HG03039 (cell line): ENCODE results near the gene ECT2.
"Not testable (repeated sequence)": the region's sequence is repeated elsewhere in the genome, so short reads cannot be mapped to it uniquely, and the experiment has no call there.

ENCODE experiments used
- ATAC-seq: cut with Tn5 transposase; IDR thresholded peaks from one replicate; pipeline ENCODE4 v1.9.1; 2021; ENCODE audit warnings: mild to moderate bottlenecking, moderate library complexity; ENCODE audit not compliant: unreplicated experiment

Gene ECT2

DNA sequence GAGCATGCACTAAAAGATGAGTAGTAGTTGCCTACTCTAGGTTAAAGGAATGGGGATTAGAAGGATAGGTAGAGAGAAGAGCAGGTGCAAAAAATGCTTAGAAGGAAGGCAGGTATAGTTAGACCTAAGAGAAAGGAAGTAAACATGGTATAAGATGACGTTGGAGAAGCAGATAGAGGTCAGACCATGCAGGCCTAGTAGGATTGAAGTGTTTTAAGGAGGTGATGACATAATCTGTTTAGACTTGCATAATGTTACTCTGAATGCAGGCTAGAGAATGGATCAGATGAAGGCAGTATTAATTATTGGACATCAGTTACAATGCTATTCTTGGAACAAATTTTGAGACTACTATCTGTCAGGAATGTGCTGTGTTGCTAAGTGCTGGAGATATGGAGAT lies 11.1 kb upstream of the ECT2 start:
- ATAC-seq, result no peak

DNA sequence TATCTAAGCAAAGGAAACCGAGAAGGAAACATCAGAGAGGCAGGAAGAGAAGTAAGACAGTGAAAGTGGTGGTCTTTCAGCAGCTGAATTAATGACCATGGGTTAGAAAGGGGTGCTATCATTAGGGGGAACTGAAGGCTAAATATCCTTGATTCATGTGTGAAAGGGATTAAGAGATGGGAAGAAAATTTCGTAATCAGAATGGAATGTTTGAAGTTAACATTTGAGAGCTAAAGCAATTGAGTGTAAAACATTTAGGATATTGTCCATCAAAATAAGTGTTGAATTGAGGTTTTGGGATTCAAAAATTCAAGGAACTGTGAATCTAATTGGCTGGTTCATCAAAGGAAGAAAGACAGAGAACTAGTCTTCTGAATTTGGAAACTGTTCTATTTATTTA lies 4.1 kb upstream of the ECT2 start:
- ATAC-seq, result no peak

DNA sequence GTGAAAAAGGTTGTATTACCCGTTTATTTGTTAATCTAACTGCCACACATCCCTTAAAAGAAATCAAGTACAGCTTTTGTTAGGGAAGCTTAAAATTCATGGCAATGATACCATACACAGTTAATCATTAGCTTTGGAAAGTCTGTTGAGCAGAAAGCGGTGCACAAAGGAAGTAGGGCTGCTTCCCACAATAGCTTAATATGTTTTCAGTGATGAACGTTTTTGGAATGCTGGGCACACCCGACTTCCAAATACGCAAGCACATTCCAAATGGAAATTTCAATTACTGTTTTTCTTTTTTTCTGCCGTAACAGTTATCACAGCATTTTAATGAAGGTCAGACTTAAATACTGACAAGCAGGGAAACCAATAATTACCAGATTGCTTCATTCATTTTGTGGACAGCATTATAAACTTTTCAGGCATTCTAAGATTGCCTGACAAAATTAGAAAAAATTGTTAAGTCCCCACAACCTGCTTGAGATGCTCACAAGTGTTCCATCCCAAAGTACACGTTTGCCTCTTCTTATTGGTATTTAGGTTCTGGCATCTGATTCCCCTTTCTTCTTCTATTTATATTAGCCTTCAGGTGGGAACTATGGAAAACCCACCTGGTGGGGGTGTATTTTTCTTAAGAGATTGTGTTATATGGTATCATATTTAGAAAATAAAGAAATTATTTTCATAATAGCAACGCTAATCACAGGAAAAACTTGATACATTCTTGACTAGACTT lies 1.1 kb upstream of the ECT2 start:
- no peak for ATAC-seq

DNA sequence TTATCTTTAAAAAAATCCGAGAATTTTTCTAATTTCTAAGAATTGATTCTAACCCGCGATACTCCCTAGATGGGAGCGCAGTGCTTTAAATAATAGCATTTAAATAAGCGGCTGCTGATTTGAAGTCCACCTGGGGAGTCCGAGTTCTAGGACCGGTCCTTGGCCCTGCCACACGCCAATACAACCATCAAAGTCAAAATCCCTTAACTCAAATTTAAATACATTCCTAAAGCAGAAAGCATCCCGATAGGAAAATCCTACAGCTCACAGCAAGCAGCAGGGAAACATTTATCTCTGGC lies 508 bp upstream of the ECT2 start:
- ATAC-seq, result no peak

DNA sequence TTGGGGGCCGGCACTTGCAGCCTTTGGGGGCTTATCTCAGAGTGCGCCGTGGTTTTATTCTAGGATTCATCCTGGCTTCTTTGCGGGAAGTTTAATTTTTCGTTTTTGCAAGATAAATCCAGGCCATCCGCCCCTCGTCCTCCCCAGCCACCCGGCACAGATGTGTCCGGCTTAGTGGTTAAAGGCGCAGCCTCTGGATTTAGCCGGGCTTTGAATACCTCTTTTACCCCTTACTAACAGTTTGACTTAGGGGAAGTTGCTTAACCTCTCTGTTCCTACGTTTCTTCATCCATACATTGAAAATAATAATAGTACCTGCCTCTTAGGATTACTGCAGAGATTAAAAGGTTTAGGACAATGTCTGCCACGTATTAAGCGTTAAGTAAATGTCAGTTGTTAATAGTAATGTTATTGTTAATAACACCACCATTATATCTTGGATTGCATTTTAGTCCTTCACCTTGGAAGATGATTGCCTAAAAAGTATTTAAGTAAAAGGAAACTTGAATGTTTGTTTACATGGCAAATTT lies 714 bp downstream of the ECT2 start:
- peak; percentile 4 for ATAC-seq

DNA sequence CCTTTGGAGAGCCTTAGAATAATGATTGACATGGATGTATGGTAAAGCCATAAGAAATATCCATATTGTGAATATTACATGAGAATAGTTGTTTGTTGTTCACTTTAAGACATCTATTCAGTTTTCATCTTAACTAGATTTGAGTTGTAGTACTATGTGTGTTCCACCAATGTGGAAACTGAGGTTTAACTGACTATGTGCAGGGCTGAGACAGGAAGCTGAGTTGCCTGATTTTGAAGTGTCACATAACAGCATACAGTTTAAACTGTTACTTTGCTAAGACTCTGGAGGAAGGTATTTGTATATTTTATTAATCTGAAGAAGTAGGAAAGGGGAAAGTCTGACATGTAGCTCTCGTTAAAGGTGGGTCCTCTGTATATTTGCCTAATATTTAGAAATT lies 2.1 kb downstream of the ECT2 start:
- no peak for ATAC-seq

DNA sequence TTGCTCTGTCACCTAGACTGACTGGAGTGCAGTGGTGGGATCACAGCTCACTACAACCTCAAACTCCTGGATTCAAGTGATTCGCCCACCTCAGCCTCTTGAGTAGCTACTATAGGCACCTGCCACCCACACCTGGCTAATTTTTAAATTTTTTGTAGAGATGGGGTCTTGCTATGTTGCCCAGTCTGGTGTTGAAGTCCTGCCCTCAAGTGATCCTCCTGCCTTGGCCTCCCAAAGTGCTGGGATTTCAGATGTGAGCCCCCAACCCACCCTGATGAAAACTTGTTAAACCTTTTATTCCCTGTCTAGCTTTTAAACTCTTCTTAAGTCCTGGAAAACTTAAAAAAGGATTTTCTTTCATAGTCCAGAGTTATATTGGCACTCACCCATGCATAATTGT lies 2.6 kb downstream of the ECT2 start:
- ATAC-seq, result no peak

DNA sequence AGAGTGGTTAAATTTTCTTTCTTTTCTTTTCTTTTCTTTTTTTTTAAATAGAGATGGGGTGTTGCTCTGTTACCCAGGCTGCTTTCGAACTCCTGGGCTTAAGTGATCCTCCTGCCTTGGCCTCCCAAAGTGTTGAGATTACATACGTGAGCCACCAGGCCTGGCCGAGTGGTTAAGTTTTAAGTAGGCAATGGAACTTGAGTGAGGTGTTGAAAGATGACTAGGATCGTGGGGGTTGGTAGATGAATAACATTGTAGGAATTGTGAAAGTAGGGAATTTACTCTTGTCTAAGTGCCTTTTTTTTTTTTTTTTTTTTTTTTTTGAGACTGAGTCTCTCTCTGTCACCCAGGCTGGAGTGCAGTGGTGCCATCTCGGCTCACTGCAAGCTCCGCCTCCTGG lies 9.9 kb downstream of the ECT2 start:
- not testable (repeated sequence) for ATAC-seq

DNA sequence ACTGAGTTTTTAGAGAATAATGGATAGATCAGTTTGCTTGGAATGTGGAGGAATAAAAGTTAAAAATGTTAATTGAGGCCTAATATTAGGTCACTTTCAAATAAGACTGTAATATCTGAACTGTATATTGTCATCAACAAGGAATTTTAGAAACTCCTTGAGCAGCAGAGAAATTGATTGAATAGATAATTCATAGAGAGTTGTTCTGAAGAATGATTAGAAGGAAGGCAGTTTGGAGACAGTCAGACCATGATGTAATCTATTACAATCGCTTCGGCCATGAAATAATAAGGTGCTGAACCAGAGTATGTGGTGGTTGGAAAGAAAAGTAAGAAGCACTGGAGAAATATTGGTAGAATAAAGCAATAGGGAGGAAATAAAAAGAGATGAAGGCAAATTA lies 15.7 kb downstream of the ECT2 start:
- ATAC-seq, result no peak

DNA sequence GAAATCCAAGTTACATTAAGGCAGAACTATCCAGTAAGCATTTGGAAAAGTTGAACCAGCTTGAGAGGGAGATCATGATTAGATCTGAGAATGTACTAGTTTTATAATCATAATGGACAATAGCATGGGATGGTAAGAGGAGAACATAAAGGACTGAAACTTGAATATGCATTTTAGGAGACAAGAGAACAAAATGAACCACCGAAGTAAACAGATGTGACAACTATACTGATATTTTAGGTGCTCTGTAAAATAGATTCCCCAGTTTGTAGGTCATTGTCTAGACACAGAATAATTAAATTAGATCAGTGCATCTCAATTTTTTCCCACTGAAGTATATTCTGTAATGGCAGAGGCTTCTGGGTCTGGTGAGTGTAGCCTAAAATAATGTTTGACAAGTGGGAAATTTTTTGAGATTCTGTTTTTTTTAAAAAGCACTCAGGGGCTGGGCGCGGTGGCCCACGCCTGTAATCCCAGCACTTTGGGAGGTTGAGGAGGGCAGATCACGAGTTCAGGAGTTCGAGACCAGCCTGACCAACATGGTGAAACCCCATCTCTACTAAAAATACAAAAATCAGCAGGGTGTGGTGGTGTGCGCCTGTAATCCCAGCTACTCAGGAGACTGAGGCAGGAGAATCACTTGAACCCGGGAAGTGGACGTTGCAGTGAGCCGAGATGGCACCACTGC lies 16.3 kb downstream of the ECT2 start:
- ATAC-seq, result no peak

DNA sequence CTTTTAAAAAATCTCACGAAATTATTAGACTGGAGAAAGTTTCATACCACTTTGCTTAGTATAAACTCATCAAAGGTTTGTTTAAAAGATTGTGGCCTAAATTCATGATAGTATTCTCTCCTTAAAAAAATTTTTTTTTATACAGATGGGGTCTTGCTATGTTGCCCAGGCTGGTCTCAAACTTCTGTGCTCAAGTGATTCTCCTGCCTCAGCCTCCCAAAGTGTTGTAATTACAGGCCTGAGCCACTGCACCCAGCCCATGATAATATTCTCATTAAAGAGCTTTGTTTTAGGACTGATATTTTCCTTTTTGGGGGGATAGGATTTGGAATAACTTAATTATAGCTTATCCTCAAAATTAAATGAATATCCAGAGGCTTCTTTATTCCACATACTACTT lies 19.9 kb downstream of the ECT2 start:
- no peak for ATAC-seq

DNA sequence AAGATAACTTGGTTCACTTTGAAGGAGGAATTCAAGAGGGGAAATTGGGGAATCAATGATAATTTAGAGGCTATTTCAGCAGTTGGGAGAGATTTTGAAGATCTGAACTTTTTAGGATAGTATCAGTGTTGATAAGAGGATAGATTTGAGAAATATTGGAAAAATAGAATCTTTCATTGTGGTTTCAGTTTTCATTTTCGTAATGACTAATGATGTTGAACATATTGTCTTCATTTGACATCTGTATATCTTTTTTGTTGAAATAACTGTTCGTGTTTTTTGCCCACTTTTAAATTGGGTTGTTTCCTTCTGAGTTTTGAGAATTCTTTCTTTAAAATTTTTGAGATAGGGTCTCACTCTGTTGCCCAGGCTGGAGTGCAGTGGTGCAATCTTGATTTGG lies 21.1 kb downstream of the ECT2 start:
- no peak for ATAC-seq

DNA sequence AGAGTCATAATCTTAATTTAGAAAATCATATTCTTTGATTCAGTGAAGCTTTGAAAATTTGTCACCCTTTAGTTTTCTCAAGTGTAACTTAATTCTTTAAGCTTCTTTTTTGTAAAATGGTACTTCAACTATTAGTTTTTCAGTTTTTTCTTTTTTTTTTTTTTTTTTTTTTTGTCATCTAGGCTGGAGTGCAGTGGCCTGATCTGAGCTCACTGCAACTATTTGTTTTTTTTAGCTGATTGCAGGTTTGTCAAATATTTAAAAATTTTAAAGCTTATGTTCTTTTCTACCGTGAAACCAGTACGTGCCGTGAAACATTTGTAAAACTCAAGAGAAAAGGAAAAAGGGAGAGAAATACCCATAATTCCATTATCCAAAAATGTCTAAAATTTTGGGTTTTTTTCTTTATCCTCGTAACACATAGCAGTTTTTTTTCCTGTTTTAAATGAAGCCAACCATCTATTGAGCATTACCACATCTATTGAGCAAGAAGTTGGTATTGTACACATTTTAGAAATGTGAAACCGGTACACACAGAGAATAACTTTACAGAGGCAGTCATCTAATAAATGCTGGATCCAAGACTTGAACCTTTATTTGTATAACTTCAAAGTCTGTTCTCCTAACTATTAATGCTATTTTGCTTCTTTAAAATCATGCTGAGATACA lies 25.7 kb downstream of the ECT2 start:
- no peak for ATAC-seq

DNA sequence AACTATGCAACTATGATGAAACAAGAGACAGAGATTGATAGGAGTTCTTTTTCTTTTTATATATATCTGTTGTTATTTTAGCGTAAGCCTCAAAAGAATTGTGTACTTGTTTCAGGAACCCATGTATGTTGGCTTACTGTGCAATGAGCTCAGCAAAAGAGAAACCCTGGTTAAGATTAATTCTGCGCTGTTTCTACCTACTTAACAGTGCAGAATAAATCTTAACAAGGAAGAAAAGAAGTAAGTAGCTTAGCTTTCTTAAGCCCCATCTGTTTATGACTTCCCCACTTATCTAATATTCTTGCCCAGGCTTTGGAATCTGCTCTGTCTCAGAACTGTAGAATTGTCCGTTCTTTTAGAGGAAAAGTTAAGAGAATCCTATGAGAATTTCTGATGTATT lies 27.4 kb downstream of the ECT2 start:
- no peak for ATAC-seq

DNA sequence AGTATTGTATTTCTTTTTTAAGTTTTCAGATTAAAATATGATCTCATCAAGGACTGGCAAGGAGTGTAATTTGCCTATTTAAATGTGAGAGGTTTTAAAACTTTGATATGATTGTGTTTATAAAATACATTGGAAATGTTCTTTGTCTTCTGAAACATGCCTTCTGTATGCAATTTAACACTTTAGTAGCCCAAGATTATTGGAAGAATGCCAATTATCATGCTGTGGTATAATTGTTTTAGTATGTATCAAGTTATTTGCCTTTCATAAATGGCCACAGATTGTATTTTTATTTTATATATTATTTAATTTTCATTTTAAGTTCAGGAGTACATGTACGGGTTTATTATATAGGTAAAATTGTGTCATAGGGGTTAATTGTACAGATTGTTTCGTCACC lies 31.7 kb downstream of the ECT2 start:
- ATAC-seq, result no peak

DNA sequence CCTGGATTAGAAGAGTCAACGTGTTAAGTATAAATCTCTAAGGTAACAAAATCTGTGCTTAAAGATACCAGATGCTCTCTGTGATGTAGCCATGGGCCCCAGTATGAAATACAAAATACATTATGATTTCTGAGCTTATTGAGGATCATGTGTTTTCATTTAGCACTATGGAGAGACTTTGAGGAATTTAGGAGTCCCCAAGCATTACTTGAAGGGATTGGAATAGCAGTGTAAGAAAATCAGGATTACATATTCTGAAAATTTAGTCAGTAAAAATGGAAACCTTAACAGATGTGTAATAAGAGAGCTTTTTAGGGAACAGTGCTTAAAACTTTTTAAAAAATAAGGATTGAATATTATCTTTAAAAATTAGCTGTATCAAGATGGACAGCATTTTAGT lies 35.5 kb downstream of the ECT2 start:
- no peak for ATAC-seq

DNA sequence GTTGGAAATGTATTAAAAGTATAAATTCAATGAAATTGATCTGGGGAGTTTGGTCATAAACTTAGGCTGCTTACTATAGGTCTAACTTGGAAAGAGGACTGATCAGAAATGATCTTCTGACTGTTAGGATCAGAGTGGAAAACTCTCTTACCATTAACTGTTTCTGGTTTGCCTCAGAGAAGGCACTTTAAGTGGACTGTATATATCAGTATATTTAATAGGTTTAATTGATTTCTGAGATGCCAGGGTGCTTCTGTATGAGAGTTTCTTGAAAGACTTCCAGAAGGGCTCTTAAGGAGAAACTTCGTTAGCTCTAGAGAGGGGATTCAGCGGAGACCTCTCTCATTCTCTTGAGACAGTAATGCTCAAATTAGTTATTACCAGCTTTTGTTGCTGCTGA lies 36.5 kb downstream of the ECT2 start:
- no peak for ATAC-seq

DNA sequence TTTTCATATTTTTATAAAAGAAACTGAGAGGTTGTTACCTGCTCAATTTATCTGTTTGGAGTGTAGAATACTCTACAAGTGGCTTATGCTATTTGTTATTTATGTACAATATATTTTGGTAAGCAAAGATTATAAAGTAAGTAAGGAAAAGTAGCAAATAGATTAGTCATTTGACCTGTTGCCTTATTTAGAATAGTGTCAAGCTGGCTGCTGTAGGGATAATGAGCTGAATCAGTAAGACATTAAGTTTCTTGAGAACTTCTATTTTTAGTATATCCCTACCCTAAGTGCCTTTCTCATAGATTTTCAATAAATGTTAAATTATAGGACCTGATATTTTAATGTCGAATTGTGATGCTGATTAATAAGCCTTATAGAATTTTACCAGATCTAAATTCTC lies 37.2 kb downstream of the ECT2 start:
- ATAC-seq, result no peak

DNA sequence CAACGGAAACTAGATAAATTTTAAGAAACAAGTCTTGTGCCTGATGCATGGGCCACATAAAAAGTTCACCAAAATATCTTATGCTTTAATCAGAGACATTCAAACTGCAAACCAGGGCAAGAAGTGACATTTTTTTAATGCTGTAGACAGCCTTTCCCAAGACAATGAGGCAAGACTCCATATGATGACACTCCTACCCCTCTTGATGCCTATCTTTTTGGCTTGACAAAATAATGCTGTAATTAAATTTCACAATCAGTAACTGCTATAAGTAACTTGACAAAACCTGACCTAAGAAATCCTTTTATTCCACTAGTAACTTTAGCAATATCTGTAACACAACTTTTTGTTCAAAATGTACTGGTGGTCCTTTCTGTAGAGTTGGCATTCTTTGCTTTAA lies 48.7 kb downstream of the ECT2 start:
- ATAC-seq, result no peak

DNA sequence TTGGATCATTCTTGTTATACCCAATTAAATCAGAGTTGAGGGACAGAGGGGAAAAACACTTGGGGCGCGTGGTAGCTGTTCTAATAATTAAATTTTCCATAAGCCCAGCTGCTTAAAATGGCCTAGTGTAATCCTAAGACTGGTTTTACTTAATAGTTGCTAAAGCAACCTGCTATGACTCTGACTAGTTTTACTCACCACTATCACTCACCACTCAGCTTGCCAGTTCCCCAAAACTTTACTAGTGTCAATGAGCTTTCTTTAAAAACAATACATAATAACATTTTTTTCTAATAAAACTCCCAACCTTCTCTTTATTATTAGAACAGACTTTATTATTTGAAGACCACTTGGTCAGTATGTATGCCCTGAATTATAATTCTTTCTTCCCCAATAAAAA lies 49.6 kb downstream of the ECT2 start:
- ATAC-seq, result no peak

DNA sequence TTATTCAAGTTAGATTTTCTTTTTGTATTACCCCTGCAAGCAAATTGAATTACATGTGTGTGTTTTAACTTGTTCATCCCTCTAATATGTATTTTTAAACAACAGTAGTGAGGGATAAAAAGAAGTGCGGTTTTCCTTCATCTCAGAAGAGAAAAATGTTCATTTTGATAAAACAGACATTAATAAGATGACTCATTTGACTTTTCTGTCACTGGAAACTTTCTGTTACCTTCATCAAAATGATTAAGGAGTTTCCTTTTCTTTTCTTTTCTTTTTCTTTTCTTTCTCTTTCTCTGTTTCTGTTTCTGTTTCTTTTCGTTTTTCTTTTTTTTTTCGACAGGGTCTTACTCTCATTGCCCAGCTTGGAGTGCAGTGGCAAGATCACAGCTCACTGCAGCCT lies 53.0 kb downstream of the ECT2 start:
- ATAC-seq, result no peak

DNA sequence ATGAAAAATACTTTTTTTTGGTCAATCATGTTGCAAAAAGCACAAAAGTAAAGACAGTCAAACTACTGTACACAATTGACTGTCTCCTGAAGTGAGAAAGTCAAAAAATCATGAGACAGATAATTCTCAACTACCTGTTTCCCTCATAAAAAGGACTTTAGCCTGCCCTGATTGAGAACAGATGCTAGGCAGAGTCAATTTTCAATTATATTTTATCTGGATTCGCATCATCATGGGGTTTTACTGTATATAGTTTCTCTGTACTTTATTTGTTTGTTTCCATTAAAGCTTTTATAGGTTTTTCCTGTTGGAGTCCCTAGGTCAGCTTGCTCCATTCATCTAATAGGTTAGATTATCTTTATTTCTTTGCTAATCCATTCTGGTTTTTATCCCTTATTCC lies 53.8 kb downstream of the ECT2 start:
- ATAC-seq, result no peak
